Glomerular visceral epithelial cell (primary cell): ENCODE measurements around the gene AMACR.

ENCODE experiments used
- DNase-seq: peaks from one replicate; pipeline ENCODE4 v3.0.0-alpha.2; 2016; ENCODE audit errors: extremely low spot score

The AMACR gene

DNA sequence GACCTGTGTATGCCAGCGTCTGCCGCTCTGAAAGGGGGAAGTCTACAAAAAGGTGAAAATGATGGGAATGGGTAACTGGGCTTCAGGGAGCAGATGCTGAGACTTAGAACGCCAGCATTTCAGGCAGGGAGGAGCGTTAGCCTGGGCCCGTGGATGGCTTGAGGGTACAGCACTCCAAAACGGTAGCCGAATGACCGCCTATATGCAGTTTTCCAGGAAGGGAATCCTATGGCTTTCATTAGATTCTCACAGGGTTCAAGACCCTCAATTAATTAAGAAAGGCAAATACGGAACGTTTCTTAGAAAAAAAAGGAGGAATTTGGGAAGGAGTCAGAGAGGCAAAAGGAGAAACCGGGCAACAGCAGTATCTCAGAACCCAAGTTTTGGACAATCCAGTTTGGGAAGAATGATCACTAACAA lies 639 bp downstream of the AMACR start:
- no peak for DNase-seq

DNA sequence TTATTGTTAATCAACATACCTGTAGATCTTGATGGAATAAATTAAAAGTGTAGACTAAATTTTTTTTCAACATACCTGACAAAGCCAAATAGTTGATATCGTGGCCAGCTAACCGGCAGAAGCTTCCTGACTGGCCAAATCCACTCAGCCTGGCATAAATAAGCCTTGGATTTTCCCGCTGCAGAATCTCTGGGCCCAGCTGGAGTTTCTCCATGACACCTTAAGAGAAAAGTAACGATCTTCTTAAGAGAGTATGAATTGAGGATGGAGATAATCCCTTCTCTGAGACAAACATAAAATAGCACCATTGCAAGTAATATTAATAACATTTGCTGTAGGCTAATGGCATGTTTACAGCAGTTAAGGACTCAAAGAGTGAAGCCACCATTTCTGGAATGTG lies 2.2 kb downstream of the AMACR start:
- no peak for DNase-seq

DNA sequence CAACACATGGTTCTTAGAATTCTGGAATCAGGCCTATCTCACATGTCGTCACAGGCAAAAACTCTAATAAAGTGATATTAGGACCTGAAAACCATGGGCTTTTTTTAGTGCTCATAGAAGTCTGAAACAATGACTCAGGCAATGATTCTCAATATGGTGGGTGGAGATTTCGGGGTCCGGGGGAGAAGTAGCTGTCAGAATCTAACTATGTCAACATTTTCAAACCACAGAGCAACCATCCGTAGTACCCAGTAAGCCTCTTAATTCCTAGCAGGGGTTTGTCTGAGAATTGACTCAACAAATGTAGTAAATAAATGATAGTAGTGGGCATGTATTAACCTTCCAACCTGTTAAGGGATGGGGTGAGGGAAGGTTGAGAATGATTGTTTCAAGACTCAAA lies 2.6 kb downstream of the AMACR start:
- DNase-seq: peak; percentile 88

DNA sequence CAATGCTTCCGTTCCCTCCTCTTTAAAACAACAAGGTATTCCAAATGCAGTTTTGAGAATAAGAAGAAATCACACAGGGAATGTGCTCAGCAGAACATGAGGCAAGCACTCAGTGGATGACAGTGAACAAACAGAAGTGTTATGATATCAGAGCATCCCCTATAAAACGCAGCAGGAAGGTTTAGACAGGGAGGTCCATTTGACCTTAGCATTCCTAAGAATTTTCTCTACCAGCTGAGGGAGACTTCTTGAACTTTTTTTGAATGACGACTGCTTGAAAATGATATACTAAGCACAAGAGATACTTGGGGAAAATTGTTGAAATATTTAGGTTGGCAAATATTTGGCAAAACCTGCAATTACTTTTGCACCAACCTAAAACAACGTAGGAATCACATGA lies 3.9 kb downstream of the AMACR start:
- no peak for DNase-seq

DNA sequence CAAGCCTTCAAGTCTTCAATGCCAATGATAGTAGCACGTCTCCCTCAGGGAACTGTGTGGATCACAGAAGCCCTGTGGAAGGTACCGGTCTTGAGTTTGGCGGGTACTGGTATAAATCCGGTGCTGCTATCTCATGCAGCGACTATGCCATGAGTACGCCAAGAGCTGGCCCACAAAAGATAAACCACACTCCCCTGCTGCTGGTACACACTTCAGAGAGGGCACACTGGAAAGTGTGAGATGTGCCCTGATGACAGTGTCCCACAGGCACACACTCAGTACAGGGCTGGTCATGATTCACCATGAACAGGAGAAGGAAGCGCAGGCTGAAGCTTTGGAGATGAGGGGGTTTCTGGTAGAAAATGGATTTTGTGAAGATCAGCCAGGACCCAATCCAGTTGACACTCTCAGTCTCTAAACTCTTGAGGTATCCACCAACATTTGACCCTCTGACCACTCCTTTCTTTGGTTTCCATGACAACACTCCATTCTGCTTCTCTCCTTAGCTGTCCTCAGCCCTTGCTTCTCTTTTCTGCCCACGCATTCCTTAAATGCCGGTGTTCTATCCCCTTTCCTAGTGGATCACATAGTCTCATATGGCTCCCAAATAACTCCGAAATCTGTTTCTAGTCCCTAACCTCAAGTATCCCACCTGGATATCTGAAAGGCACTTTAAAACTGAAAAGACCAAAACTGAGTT lies 5.1 kb downstream of the AMACR start:
- peak; percentile 29 for DNase-seq

DNA sequence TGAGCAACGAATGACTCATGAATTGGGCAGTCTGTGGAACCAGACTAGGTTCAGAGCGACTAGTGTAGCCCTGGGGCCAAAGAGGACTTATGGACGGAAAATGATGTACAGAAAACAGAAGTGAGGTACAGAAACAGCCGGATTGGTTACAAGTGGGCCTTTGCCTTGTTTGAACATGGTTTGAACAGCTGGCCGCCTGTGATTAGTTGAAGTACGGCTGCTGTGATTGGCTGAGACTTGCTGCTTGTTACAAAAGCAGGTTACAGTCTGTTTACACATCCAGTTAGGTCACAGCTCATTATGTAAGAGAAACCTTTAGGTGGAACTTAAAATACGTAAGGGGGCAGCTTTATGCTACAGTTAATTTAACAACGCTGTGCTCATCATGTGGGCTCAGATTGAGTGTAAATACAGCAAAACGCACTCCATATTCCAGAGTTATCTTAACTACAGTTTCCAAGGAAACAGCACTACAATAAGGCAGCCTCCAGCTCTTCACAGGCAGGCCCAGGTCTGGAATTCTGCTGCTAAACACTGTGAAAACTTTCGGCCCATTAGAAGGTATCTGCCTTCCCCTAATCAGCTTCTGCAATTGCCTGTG lies 6.5 kb downstream of the AMACR start:
- DNase-seq: peak; percentile 62

DNA sequence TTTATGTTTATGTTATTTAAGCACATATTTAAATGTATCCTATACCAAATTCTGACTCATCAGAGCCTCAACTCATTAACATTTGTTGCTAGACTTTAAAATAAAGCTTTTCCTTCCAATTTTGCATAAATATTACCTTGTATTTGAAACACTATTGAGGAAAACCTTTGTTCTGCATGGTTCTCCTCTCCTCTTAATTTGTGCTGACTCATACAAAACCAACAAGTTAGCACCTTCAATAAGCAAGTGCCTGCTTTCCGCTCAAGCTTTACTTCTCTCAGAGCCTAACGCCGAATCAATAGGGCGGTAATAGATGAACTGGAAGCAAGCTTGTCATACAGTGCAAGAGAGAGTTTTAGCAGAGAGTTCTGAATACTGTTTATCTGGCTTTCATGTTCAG lies 7.9 kb downstream of the AMACR start:
- DNase-seq: no peak

DNA sequence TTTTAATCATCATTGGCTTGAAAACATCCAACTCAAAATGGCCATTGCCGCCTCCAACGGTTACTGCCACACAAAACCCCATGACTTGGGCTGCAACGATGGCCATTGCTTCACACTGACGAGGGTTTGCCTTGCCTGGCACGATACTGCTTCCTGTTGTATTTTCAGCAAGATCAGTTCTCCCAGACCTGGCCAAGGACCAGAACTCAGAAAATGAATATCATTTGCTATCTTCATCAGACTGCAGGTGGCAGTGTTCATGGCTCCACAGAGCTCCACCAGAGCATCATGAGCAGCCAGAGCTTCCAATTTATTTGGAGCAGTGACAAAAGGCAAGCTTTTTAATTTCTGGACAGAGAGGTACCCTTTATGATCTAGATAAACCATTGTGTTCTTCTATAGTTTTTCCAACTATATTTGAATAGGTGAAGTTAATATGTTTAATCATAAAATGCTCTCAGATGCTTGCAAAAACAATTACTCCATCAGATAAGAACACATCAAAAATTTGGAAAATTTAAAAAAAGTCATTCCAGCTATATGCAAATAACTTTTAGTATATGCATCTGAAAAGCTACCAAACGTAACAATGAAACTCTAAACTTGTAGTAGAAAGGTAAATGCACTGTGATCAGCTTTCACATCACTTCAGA lies 10.4 kb downstream of the AMACR start:
- peak; percentile 76 for DNase-seq

DNA sequence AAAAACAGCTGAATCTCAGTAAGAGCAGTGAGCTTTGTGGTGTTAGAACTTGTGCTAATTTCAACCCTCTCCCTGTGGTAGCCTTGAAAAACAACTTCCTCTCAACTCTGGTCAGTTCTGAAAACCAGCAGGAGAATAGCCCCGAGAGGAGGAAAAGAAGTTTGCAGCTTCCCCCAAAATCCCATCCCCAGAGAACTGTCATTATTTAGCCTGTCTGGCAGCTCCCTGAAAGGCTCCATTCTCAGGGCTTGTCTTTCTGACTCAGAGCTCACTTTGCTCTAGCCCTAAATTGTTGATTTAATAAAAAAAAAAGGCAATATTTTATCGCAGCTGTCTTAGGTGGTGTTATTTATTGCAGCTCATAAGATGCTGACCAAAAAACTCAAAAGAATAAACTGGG lies 12.0 kb downstream of the AMACR start:
- DNase-seq: no peak

DNA sequence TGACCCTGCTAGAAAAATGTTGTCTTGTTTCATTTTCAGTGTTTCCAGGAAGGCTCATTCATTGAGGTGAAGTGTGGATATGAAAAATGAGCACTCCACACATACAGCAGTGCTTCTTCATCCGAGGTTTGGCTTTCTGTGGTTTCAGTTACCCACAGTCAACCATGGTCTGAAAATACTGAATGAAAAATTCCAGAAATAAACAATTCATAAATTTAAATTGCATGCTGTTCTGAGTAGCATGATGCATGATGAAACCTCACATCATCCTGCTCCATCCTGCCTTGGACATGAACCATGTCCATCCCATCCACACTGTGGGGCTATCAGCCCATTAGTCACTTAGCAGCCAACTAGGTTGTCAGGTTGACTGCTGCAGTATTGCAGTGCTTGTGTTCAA lies 13.0 kb downstream of the AMACR start:
- peak; percentile 28 for DNase-seq

DNA sequence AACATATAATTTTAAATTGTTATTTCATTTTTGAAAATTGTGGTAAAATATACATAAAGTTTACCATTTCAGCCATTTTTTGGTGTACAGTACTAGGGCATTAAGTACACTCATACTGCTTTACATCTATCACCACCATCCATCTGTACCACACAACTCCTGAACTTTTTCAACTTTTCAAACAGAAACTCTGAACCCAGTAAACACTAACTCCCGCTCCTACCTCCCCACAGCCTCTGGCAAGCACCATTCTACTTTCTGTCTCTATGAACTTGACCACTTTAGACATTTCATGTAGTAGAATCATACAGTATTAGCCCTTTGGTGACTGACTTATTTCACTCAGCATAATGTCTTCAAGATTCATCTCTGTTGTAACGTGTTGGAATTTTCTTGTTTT lies 15.0 kb downstream of the AMACR start:
- DNase-seq: no peak

DNA sequence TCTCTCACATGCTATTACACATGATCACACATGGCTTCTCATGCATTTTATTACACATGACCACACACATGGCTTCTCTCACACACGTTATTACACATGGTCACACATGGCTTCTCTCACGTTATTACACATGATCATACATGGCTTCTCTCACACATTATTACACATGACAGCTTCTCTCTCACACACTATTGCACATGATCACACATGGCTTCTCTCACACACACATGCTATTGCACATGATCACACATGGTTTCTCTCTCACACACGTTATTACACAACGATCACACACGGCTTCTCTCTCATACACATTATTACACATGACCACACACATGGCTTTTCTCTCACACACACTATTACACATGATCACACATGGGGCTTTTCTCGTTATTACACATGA lies 22.4 kb downstream of the AMACR start:
- DNase-seq: no peak

DNA sequence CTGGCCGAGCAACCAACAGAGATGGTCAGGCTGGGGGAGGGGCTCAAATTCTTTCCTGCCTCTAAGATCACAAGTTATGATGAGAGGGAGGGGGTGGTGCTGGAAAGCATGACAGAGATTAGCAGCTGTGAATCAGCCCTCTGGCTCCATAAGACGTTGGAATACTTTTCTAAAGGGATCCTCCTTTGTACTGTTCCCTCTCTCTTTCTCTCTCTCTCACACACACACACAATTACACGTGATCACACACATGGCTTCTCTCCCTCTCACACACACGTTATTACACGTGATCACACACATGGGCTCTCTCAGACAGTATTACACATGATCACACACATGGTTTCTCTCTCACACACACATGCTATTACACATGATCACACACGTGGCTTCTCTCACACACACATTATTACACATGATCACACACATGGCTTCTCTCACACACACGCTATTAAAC lies 23.2 kb downstream of the AMACR start, which contains the start of gene SLC45A2:
TSS of gene SLC45A2 (minus strand) at position 23 of the 454 bp plus-strand sequence. CDS start 110 bp downstream, outside the sequence.
- DNase-seq: no peak

DNA sequence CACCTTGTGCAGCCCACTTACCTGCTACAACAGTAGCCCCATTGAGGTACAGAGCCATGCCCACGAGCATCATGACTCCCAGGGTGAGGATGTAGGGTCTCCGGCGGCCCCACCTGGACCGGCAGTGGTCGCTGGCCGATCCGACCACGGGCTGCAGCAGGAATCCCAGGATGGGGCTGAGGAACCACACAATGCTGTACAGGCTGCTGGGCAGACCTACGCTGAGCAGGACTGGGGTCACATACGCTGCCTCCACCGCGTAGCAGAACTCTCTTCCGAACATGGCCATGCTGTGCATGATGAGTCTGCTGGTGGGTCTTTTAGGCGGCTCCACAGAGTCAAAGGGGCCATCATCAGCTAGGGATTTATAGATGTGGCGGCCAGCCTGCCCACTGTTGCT lies 23.7 kb downstream of the AMACR start:
- no peak for DNase-seq

DNA sequence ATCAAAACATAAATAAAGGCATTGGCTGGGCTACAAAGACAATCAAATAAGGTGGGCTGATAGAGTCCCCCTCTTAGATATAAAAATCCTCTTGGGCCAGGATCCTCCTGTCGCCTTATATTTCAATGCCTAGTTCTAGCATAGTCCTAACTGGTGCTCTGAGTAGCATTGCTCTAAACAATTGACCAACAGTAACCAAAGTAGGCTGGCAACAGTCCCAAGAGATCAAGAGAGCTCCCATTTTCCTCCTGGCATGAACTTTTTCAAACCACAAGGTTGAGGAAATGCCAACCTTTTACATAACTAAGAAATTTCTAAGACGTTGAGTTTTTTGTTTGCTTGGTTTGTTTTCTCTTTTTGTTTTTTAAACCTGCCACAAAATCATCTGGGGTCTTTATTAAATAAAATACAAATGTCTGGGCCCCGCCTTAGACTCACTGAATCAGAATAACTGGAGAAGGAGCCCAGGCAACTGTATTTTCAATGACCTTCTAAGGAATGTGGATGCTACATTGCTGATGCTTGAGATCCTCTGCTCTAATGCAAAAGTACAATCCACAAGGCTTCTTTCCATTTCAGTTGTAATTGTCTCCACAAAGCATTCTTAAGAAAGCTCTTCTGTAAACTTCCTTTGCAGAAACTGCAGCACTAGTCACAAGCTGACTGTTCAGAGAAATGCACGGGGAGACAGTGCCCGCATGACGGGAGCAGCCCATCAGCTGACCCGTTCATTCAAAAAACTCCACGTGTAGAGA lies 26.3 kb downstream of the AMACR start:
- DNase-seq: peak; percentile 35

DNA sequence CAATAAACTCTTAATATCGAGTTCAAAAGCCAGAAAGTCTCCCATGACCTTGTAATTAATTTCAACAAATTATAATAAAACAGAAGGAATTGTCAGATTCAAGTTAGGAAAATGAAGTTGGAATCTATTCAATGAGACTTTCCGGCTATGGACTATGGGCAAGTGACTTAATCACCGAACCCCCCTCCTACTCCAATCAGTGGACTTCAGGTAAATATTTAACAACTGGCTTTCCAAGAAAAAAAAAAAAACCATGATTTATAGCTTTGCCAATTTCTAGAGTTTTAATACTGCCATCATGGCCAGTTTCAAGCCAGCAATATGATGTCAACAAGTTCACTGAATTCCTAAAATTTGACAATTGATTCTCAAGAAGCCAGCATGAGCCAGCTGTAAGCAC lies 27.8 kb downstream of the AMACR start:
- no peak for DNase-seq

DNA sequence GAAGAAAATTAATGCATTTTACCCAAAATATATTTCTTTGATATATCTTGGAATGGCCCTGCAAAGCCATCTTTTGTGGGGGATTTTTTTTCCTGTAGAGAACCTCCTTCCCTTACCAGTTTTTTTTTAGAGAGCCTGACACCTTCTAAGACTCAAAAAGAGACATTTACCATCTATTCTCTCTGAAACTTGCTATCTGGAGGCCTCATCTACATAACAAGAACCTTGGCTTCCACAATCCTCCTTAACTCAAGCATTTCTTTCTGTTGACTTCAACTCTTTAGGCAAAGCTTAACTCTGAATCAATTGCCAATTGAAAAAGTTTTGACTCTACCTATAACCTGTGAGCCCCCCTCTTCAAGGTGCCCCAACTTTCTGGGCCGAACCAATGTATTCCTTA lies 29.5 kb downstream of the AMACR start:
- DNase-seq: no peak

DNA sequence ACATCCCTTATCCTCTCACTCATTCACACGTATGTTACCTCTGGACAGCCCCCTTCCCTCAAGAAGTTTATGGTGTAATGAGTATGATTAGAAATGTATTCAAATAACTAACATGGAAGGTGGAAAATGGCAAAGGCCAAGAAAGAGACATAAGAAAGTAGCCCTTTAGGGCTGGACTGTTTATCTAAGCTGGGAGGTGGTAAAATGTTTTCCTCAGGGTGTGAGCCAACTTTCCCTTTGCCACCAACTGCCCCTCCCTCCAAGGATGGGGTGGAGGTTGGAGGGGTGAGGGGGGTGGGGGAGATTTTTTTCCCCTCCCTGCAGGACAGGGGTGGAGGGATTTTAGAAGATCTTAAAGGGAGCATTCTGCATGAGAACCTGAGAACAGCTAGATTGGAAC lies 31.5 kb downstream of the AMACR start:
- no peak for DNase-seq

DNA sequence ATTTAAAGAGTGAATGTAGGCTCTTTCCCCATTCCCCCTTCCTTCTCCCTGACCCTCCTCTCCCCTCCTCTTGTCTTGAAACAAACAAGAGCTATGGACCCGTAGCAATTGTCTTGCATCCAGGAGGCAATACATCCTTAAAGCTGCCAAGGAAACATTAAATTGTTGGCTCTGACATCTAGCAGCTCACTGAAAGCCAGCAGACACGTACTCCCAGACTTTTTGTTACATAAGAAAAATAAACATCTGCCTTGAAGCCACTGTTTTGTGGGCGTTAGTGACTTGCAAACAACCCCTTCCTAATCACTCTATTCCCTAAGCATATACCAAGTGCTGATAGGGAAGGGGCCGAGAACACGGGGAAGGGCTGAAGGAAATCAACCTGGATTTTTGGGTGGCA lies 32.0 kb downstream of the AMACR start:
- no peak for DNase-seq

DNA sequence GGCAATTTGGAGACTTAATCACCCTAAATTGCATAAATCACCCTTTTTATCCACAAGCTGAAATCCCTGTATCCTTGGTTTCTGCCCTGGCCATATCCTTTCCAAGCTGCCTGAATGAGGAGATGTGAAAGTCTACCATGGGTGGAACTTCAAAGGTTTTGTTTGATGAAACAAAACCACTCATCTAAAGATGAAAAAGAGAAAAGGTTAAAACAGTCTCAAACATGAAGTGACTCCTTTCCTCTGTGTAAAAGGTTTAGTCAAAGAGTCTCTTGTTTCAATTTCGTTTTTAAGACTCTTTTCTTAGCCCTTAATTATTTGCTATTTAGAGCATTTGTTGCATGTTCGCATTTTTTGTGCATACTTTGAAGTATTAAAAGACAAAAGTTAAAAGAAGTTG lies 34.6 kb downstream of the AMACR start:
- no peak for DNase-seq

DNA sequence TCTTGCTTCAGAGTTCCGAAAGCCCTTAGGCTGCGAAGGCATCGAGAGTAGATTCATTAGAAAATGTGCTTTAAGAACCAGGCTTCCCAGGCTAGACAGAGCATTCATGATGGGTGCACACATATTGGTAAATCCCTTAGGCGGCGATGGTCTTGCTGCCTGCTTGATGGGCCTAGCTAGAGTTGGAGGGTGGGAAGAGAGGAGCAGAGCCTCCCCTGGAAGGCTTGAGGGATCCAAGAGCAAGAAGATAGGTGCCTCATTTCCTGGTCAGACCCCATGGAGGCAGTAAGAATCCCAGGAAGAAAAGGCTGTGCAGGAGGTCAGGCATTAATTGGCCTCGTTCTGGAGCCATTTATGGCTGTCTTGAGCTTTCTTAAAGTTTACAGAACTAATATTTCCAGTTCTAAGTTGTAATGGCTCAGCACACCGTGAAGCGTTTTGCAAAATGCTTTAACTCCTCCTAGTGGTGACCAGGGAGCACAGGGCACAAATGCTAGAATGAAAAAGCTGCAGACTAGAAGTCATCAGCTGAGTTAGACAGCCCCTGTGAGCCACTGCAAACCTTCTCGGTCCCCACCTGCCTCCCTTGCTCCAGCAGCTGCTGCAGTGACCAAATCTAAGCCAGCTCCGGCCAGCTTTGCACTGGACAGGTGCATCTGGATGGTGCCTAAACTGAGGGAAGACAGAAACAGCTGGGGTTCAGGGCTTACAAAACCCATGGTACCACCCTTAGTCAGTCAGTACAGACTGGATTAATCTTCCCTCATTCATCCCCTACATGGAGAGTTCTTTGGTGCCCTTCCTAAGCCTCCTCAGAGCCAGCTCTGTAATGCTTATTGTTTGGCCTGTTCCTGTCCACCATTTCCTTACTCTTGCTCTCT lies 38.0 kb downstream of the AMACR start:
- peak; percentile 58 for DNase-seq
